GM12892 (cell line): ENCODE data around the gene RALA.

Source experiments
- POLR2A ChIP-seq: IDR thresholded peaks from 2 replicates; pipeline ENCODE4 v1.6.1; 2011; ENCODE audit warnings: low read depth, low read length, control low read depth
- TAF1 ChIP-seq: IDR thresholded peaks from 2 replicates; pipeline ENCODE4 v1.6.1; 2011; ENCODE audit warnings: low read depth, mild to moderate bottlenecking, control low read depth, low read length, borderline replicate concordance

- TF ChIP-seq TAF1 (no peak), POLR2A (no peak)
Measured at GRCh38 chr7:39661960-39662359, 38.6 kb downstream of the RALA start.
